GM12891 (cell line): ENCODE data around the gene DAW1.

Experiments
- POLR2A ChIP-seq: IDR thresholded peaks from 2 replicates; pipeline ENCODE4 v1.6.1; 2011; ENCODE audit warnings: low read depth, low read length, control low read depth
- POLR2AphosphoS5 ChIP-seq: IDR thresholded peaks from 2 replicates; pipeline ENCODE4 v1.6.1; 2011; ENCODE audit warnings: low read depth, low read length, control low read depth

DNA sequence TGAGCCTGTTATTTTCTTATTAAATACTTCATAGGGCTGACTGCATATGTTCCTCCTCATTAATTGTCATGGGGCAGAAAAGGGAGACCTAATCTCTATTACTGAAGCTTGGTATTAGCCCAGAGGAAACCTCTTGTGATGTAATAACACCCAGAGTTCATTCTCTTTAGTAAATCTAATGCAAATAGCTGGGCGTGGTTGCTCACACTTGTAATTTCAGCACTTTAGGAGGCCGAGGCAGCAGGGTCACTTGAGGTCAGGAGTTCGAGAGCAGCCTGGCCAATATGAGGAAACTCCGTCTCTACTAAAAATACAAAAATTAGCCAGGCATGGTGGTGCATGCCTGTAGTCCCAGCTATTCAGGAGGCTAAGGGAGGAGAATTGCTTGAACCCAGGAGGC, 14.7 kb downstream of the DAW1 start:
- TF ChIP-seq POLR2A (no peak), POLR2AphosphoS5 (no peak)
